ENCODE results near the gene SMIM27. TPM values are rescaled to one million over a fixed set of nuclear protein-coding genes. Genes with fewer than 3 reads are reported as not detected.

The SMIM27 gene
- total and polyA plus RNA-seq, 3 donors from 2014 or later: 24.8 to 58.6 (median 43.3) TPM

DNA sequence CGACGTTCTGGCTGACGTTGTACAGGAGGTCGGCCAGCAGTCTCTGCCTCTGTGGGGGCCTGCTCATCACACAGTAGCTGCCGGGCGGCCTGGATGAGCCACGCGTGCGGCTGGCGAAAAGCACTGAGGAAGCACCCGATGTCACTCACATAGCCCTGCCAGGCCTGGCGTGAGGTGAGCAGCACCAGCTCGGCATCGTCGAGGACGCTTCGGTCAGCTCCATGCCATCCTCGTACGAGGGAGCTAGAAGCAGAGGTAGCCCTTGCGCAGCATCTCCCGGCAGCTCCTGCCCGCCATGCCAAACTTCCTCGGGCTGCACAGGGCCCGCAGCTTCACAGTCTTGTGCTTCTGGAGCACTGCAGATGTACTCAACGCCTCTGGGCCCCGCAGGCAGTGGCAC, 14.6 kb downstream of the SMIM27 start:
- WGBS, 2 donors: 95 to 96% methylated on average over 11 to 26 of the region's 26 CpGs
- intact Hi-C loops (cut with DNase I; ENCODE audit: low total_unique reads): no loop called here
- Histone ChIP-seq H3K27ac (no peak overlapping the region), H3K4me3 (no peak overlapping the region), H3K9me3 (no peaks in the 10 kb centered on the region), H3K27me3 (no peaks in the 10 kb centered on the region), H3K36me3 (ENCODE audit: low read depth, missing control alignments) (no peaks in the 10 kb centered on the region), H3K4me1 (peaks cover 9% of the 10 kb centered on the region)
- TF ChIP-seq POLR2A (IDR thresholded peaks at IDR 0.05): no peak
- TF ChIP-seq, protein P1, sequence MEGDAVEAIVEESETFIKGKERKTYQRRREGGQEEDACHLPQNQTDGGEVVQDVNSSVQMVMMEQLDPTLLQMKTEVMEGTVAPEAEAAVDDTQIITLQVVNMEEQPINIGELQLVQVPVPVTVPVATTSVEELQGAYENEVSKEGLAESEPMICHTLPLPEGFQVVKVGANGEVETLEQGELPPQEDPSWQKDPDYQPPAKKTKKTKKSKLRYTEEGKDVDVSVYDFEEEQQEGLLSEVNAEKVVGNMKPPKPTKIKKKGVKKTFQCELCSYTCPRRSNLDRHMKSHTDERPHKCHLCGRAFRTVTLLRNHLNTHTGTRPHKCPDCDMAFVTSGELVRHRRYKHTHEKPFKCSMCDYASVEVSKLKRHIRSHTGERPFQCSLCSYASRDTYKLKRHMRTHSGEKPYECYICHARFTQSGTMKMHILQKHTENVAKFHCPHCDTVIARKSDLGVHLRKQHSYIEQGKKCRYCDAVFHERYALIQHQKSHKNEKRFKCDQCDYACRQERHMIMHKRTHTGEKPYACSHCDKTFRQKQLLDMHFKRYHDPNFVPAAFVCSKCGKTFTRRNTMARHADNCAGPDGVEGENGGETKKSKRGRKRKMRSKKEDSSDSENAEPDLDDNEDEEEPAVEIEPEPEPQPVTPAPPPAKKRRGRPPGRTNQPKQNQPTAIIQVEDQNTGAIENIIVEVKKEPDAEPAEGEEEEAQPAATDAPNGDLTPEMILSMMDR (IDR thresholded peaks at IDR 0.05): no peak
- DNase-seq: no peak

DNA sequence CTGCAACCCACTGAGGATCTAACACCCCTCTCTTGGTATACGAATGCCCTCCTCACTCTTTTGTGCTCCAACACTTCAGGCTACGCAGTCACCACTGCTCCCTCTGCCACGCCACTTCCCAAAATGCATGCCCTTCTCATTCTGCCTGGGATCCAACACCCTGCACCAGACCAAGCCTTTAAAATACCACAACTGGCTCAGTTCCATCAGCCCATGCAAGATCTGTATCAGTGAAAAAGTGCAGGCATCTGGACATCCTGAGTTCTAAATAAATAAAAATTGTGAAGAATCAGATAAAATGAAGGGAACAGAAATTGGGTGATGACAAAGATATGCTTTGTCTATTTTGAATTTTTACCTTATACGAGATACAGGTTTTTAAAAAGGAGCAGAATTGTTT, 18.1 kb downstream of the SMIM27 start:
- no peak overlapping the region for H3K4me3 ChIP-seq
- H3K9me3 ChIP-seq: no peaks in the 10 kb centered on the region
- H3K4me1 ChIP-seq: peaks cover 17% of the 10 kb centered on the region
- intact Hi-C loops (cut with DNase I; ENCODE audit: low total_unique reads): no loop called here
- H3K36me3 ChIP-seq (ENCODE audit: low read depth, missing control alignments): no peaks in the 10 kb centered on the region
- WGBS, 2 donors: 85 to 87% methylated on average over 4 of the region's 4 CpGs
- TF ChIP-seq, protein P1 (IDR thresholded peaks at IDR 0.05): no peak
- TF ChIP-seq POLR2A (IDR thresholded peaks at IDR 0.05): no peak
- no peak overlapping the region for H3K27ac ChIP-seq
- no peaks in the 10 kb centered on the region for H3K27me3 ChIP-seq
- no peak for DNase-seq

DNA sequence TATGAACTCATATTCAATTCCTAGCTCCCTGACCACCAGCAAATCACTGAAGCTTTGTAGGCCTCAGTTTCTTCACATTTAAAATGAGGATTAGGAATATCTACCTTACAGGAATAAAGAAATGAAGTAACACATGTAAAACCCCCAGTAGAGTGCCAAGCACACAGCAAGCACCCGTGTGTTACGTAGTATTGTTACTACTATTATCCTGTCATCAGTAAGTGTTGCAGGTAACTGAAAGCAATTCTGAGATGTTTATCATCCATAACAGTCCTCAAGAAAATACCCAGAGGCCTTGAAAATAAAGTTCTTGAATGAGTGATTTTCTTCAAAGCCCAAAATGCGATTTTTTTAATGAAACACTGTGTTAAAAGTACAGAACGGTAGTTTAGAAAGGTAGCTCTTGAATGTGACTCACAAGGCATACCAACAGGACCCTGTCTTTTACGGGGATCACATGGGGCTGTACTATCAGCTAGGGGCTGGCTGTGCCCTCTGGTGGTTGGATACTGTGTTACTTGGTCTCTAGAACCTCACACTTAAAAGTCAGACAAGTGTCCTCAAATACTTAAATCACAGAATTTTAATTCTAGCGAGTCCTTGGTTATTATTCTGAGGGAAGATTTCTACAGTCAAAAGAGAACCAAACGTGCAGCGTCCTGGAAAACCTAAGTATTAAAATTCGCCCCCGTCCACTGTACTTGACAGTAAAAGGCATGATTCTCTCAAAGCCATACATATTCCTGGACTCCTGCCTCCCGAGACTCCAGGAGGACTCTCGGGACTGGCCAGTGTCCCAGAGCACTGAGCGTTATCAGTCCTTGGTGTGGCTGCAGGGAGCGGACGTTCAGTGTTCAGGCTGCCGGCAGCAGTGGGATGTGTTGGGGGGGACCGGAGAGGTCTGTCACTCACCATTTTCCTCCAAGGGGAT, 20.1 kb downstream of the SMIM27 start:
- Histone ChIP-seq H3K27me3 (no peaks in the 10 kb centered on the region), H3K27ac (peak overlapping the region; percentile 79 to 91), H3K4me1 (peaks cover 17% of the 10 kb centered on the region), H3K4me3 (peak overlapping the region; percentile 88 to 90), H3K36me3 (ENCODE audit: low read depth, missing control alignments) (no peaks in the 10 kb centered on the region), H3K9me3 (no peaks in the 10 kb centered on the region)
- DNase-seq: peak; percentile 85
- TF ChIP-seq POLR2A (IDR thresholded peaks at IDR 0.05): no peak
- TF ChIP-seq, protein P1 (IDR thresholded peaks at IDR 0.05): peak; percentile 26 to 75 (median 70)
- intact Hi-C loops (cut with DNase I; ENCODE audit: low total_unique reads): no loop called here
- 2% methylated on average over 16 to 17 of the region's 17 CpGs for WGBS, 2 donors

DNA sequence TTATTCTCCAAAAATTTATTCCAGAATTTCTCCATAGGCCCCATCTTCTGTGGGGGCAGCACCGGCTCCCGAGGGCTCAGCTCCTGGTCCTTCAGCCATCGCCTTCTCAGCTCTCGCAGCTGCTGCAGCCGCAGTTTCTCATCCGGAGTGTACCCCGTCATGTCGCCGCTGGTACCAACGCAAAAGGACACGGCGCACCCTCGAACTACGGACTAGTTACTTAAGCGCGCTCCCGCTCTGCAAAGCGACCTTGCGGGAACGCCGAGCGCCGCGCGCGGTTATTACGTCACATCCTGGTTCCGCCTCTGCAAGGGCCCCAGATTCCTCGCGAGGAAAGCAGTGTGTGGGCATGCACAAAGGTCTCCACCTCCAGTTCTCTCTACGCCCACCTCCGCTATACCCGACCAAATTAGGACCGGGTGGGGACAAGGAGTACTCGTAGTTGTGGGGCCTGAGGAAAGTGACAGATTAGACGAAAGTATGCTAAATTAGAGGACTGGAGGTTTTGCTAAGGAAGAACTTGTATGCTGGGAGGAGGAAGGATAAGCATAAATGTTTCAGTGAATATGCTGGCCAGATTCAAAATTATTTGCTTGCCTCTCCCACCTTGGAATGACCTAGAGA, 20.9 kb downstream of the SMIM27 start, which contains the start of gene NDUFB6:
NDUFB6 (minus strand) TSS at position 260 of the 624 bp plus-strand sequence; CDS start at position 161, 99 bp downstream.
- TF ChIP-seq, protein P1 (IDR thresholded peaks at IDR 0.05): no peak
- TF ChIP-seq POLR2A (IDR thresholded peaks at IDR 0.05): no peak

More for the DNA sequence above, 20.9 kb downstream of the SMIM27 start, which contains the start of gene NDUFB6:
- 0% methylated on average over 16 to 36 of the region's 36 CpGs for WGBS, 2 donors
- Histone ChIP-seq H3K36me3 (ENCODE audit: low read depth, missing control alignments) (no peaks in the 10 kb centered on the region), H3K27me3 (no peaks in the 10 kb centered on the region), H3K4me1 (peaks cover 17% of the 10 kb centered on the region), H3K27ac (peak within 1 kb of the TSS; percentile 79 to 91), H3K9me3 (no peaks in the 10 kb centered on the region), H3K4me3 (peak within 1 kb of the TSS; percentile 88 to 90)
- peak; percentile 97 for DNase-seq
- intact Hi-C loops (cut with DNase I; ENCODE audit: low total_unique reads): no loop called here
